Myocyte (in vitro differentiated cells): ENCODE data around the gene TMOD3. TPM values are rescaled to one million over a fixed set of nuclear protein-coding genes. Genes with fewer than 3 reads are reported as not detected.

Experiments
- DNase-seq: peaks from one replicate; pipeline ENCODE4 v3.0.0-alpha.2; 2012; ENCODE audit warnings: low read depth
- total RNA-seq: library from RNA; depleted of rRNA; stranded (reverse); fragments of >200 nt; gene quantifications from 2 replicates; pipeline ENCODE4 v1.2.3, GENCODE V29; 2014

The TMOD3 gene
- total RNA-seq, 1 donor from 2014 or later, result 13.1 TPM

- peak; percentile 72 for DNase-seq
Measured at GRCh38 chr15:51907136-51907862, 77.8 kb downstream of the TMOD3 start.

- DNase-seq, result no peak
Measured at GRCh38 chr15:51908316-51908715, 78.9 kb downstream of the TMOD3 start.

- no peak for DNase-seq
Measured at GRCh38 chr15:51909584-51909983, 80.1 kb downstream of the TMOD3 start.

- no peak for DNase-seq
Measured at GRCh38 chr15:51912528-51912927, 83.1 kb downstream of the TMOD3 start.

- DNase-seq, result peak; percentile 23
Measured at GRCh38 chr15:51917493-51917892, 88.0 kb downstream of the TMOD3 start.

GRCh38 chr15:51924156-51925068, 95.0 kb downstream of the TMOD3 start:
- DNase-seq, result peak; percentile 57

GRCh38 chr15:51926809-51927208, 97.4 kb downstream of the TMOD3 start:
- DNase-seq, result no peak

GRCh38 chr15:51931016-51931415, 101.6 kb downstream of the TMOD3 start:
- no peak for DNase-seq

GRCh38 chr15:51931638-51932037, 102.2 kb downstream of the TMOD3 start:
- no peak for DNase-seq

- no peak for DNase-seq
Measured at GRCh38 chr15:51932161-51932560, 102.7 kb downstream of the TMOD3 start.

- DNase-seq, result no peak
Measured at GRCh38 chr15:51935466-51936104, 106.1 kb downstream of the TMOD3 start.

GRCh38 chr15:51936105-51936478, 106.6 kb downstream of the TMOD3 start:
- no peak for DNase-seq

GRCh38 chr15:51938286-51938685, 108.8 kb downstream of the TMOD3 start:
- no peak for DNase-seq

- no peak for DNase-seq
Measured at GRCh38 chr15:51939216-51939615, 109.8 kb downstream of the TMOD3 start.

- no peak for DNase-seq
Measured at GRCh38 chr15:51947124-51947523, 117.7 kb downstream of the TMOD3 start.

GRCh38 chr15:51952805-51953204, 123.4 kb downstream of the TMOD3 start:
- DNase-seq, result no peak

GRCh38 chr15:51955504-51955903, 126.1 kb downstream of the TMOD3 start:
- no peak for DNase-seq

Other genes starting within 250 kb of the TMOD3 start
- gene DMXL2, start 206.9 kb upstream of the TMOD3 start, total RNA-seq, result 27.9 and 29.6 TPM in 2 replicates
- gene SCG3, start 148.2 kb upstream of the TMOD3 start, total RNA-seq, result not detected in 2 replicates
- 4.6 and 6.2 TPM in 2 replicates for gene LYSMD2, start 92.0 kb upstream of the TMOD3 start, total RNA-seq
- gene TMOD2, start 78.1 kb upstream of the TMOD3 start, total RNA-seq, result 2.4 and 2.5 TPM in 2 replicates
- gene LEO1, start 142.1 kb downstream of the TMOD3 start, total RNA-seq, result 26.6 and 35.0 TPM in 2 replicates
- gene MAPK6, start 189.6 kb downstream of the TMOD3 start, total RNA-seq, result 84.6 and 119 TPM in 2 replicates